DOHH2 (cell line): ENCODE results near the gene ROBO1.

Experiments
- EZH2phosphoT487 ChIP-seq: fragments of 200-600 bp; sonication (generic); IDR thresholded peaks from 2 replicates; pipeline ENCODE4 v1.6.1; 2017; ENCODE audit warnings: borderline replicate concordance, mild to moderate bottlenecking, antibody characterized with exemption, low read length, moderate library complexity, mixed read lengths
- TF ChIP-seq, protein P1 (sequence below): fragments of 200-600 bp; sonication (generic); IDR thresholded peaks from one replicate; pipeline ENCODE4 v1.5.1; 2014; ENCODE audit warnings: antibody characterized with exemption, mild to moderate bottlenecking, low read depth, low read length; ENCODE audit not compliant: poor library complexity, severe bottlenecking

DNA sequence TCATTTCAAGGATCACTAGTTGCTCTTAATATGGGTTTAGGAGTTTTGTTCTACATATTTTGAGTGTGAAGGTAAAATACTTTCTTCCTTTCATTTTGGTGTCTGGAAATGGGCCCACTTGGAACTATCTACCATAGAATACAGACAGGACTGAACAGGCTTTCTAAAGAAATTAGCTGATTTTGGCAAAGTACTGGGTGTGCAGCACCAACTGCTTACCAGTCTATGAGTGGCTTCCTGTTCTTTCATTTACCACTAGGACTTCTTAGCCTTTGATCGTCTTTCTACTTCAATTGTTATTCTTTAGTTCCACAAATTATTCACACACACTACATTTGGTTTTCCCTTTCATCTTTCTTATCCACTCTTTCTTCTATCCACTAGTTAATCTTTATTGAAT, 1196.3 kb downstream of the ROBO1 start:
- TF ChIP-seq, protein P1, sequence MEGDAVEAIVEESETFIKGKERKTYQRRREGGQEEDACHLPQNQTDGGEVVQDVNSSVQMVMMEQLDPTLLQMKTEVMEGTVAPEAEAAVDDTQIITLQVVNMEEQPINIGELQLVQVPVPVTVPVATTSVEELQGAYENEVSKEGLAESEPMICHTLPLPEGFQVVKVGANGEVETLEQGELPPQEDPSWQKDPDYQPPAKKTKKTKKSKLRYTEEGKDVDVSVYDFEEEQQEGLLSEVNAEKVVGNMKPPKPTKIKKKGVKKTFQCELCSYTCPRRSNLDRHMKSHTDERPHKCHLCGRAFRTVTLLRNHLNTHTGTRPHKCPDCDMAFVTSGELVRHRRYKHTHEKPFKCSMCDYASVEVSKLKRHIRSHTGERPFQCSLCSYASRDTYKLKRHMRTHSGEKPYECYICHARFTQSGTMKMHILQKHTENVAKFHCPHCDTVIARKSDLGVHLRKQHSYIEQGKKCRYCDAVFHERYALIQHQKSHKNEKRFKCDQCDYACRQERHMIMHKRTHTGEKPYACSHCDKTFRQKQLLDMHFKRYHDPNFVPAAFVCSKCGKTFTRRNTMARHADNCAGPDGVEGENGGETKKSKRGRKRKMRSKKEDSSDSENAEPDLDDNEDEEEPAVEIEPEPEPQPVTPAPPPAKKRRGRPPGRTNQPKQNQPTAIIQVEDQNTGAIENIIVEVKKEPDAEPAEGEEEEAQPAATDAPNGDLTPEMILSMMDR = no peak
- no peak for TF ChIP-seq EZH2phosphoT487
